ENCODE measurements around the gene ARSB. TPM values are rescaled to one million over a fixed set of nuclear protein-coding genes. Genes with fewer than 3 reads are reported as not detected.

ARSB gene
- total RNA-seq, 2 experiments from 2014 or later: 7.6 to 8.0 TPM

GRCh38 chr5:78975035-78975434, 10.1 kb downstream of the ARSB start:
- peaks cover 13% of the 10 kb centered on the region for H3K4me1 Mint-ChIP-seq
- H3K9me3 Mint-ChIP-seq (ENCODE audit: low read depth): no peaks in the 10 kb centered on the region
- ATAC-seq (no peak), DNase-seq (no peak)
- H3K4me3 Mint-ChIP-seq: no peak overlapping the region
- H3K27ac Mint-ChIP-seq: no peak overlapping the region
- ChIA-PET POLR2A (no interaction called here), CTCF (interaction anchor here (0.5 to 1.2 kb wide), 3 partner anchors 10 to 1373 kb away, joined by 3 to 4 read pairs (median 3); partner anchors contain the start of gene ARSB)
- H3K27me3 Mint-ChIP-seq: no peaks in the 10 kb centered on the region
- intact Hi-C loops (cut with DNase I, micrococcal nuclease): no loop called here
- H3K36me3 Mint-ChIP-seq (ENCODE audit: low read depth): no peaks in the 10 kb centered on the region

GRCh38 chr5:78974601-78975000, 10.5 kb downstream of the ARSB start:
- no peaks in the 10 kb centered on the region for H3K36me3 Mint-ChIP-seq (ENCODE audit: low read depth)
- intact Hi-C loops (cut with DNase I, micrococcal nuclease): no loop called here
- no peaks in the 10 kb centered on the region for H3K9me3 Mint-ChIP-seq (ENCODE audit: low read depth)
- CTCF ChIA-PET: interaction anchor here (0.5 to 1.2 kb wide), 2 partner anchors 11 to 1373 kb away, joined by 3 read pairs; partner anchors contain the start of gene ARSB
- H3K27ac Mint-ChIP-seq: no peak overlapping the region
- no peaks in the 10 kb centered on the region for H3K27me3 Mint-ChIP-seq
- ATAC-seq (no peak), DNase-seq (no peak)
- peaks cover 9% of the 10 kb centered on the region for H3K4me1 Mint-ChIP-seq
- POLR2A ChIA-PET: no interaction called here
- no peak overlapping the region for H3K4me3 Mint-ChIP-seq

- DNase-seq (no peak), ATAC-seq (no peak)
- ChIA-PET POLR2A (no interaction called here), CTCF (interaction anchor here (1.2 kb wide), 1 partner anchor 11 kb away, joined by 3 read pairs; the partner anchor contains the start of gene ARSB)
- Mint-ChIP-seq H3K9me3 (ENCODE audit: low read depth) (no peaks in the 10 kb centered on the region), H3K4me1 (peaks cover 3% of the 10 kb centered on the region), H3K27me3 (no peaks in the 10 kb centered on the region), H3K27ac (no peak overlapping the region), H3K36me3 (ENCODE audit: low read depth) (no peaks in the 10 kb centered on the region), H3K4me3 (no peak overlapping the region)
- intact Hi-C loops (cut with DNase I, micrococcal nuclease): no loop called here
These were observed 11.1 kb downstream of the ARSB start for GRCh38 chr5:78974011-78974410.

GRCh38 chr5:78972654-78973428, 12.3 kb downstream of the ARSB start:
- Mint-ChIP-seq H3K36me3 (ENCODE audit: low read depth) (no peaks in the 10 kb centered on the region), H3K4me1 (no peaks in the 10 kb centered on the region), H3K4me3 (no peak overlapping the region), H3K9me3 (ENCODE audit: low read depth) (no peaks in the 10 kb centered on the region), H3K27ac (no peak overlapping the region), H3K27me3 (no peaks in the 10 kb centered on the region)
- intact Hi-C loops (cut with DNase I, micrococcal nuclease): no loop called here
- ATAC-seq: no peak
- no peak for DNase-seq
- POLR2A ChIA-PET: no interaction called here
- CTCF ChIA-PET: no interaction called here

GRCh38 chr5:78971998-78972397, 13.1 kb downstream of the ARSB start:
- H3K4me3 Mint-ChIP-seq: no peak overlapping the region
- no peak overlapping the region for H3K27ac Mint-ChIP-seq
- DNase-seq: no peak
- POLR2A ChIA-PET: no interaction called here
- intact Hi-C loops (cut with DNase I, micrococcal nuclease): no loop called here
- CTCF ChIA-PET: no interaction called here
- no peaks in the 10 kb centered on the region for H3K4me1 Mint-ChIP-seq
- H3K9me3 Mint-ChIP-seq (ENCODE audit: low read depth): no peaks in the 10 kb centered on the region
- ATAC-seq: no peak
- no peaks in the 10 kb centered on the region for H3K27me3 Mint-ChIP-seq
- peaks cover under 1% of the 10 kb centered on the region for H3K36me3 Mint-ChIP-seq (ENCODE audit: low read depth)

- ChIA-PET POLR2A (no interaction called here), CTCF (no interaction called here)
- no peak overlapping the region for H3K27ac Mint-ChIP-seq
- peaks cover 11% of the 10 kb centered on the region for H3K36me3 Mint-ChIP-seq (ENCODE audit: low read depth)
- H3K4me3 Mint-ChIP-seq: no peak overlapping the region
- intact Hi-C loops (cut with DNase I, micrococcal nuclease): loop anchor here in 1 of 2 experiments (10.0 kb wide), 1 partner anchor 434 kb away; no protein-coding TSS in a partner anchor
- no peak for ATAC-seq
- H3K27me3 Mint-ChIP-seq: no peaks in the 10 kb centered on the region
- no peaks in the 10 kb centered on the region for H3K4me1 Mint-ChIP-seq
- no peaks in the 10 kb centered on the region for H3K9me3 Mint-ChIP-seq (ENCODE audit: low read depth)
- no peak for DNase-seq
These were observed 16.3 kb downstream of the ARSB start for GRCh38 chr5:78968781-78969180.

GRCh38 chr5:78964889-78965288, 20.2 kb downstream of the ARSB start:
- intact Hi-C loops (cut with DNase I, micrococcal nuclease): loop anchor here in 1 of 2 experiments (10.0 kb wide), 1 partner anchor 430 kb away; no protein-coding TSS in a partner anchor

GRCh38 chr5:78961743-78962142, 23.4 kb downstream of the ARSB start:
- no peaks in the 10 kb centered on the region for H3K27me3 Mint-ChIP-seq
- no peak for ATAC-seq
- H3K27ac Mint-ChIP-seq: no peak overlapping the region
- H3K4me3 Mint-ChIP-seq: no peak overlapping the region
- POLR2A ChIA-PET: no interaction called here
- intact Hi-C loops (cut with DNase I, micrococcal nuclease): loop anchor here in 1 of 2 experiments (10.0 kb wide), 1 partner anchor 427 kb away; no protein-coding TSS in a partner anchor
- no peaks in the 10 kb centered on the region for H3K4me1 Mint-ChIP-seq
- DNase-seq: no peak
- no peaks in the 10 kb centered on the region for H3K9me3 Mint-ChIP-seq (ENCODE audit: low read depth)
- CTCF ChIA-PET: interaction anchor here (0.5 kb wide), 1 partner anchor 60 kb away, joined by 4 read pairs; no protein-coding TSS in a partner anchor
- peaks cover 18% of the 10 kb centered on the region for H3K36me3 Mint-ChIP-seq (ENCODE audit: low read depth)

More at GRCh38 chr5:78964889-78965288, 20.2 kb downstream of the ARSB start:
- ChIA-PET POLR2A (no interaction called here), CTCF (interaction anchor here (0.6 to 1.5 kb wide), 3 partner anchors 58 to 440 kb away, joined by 3 read pairs; no protein-coding TSS in a partner anchor)
- Mint-ChIP-seq H3K4me1 (no peaks in the 10 kb centered on the region), H3K4me3 (no peak overlapping the region), H3K36me3 (ENCODE audit: low read depth) (peaks cover 16% of the 10 kb centered on the region), H3K9me3 (ENCODE audit: low read depth) (no peaks in the 10 kb centered on the region), H3K27me3 (no peaks in the 10 kb centered on the region), H3K27ac (no peak overlapping the region)
- no peak for ATAC-seq
- no peak for DNase-seq

GRCh38 chr5:78959767-78960166, 25.3 kb downstream of the ARSB start:
- Mint-ChIP-seq H3K4me3 (no peak overlapping the region), H3K27ac (no peak overlapping the region), H3K4me1 (no peaks in the 10 kb centered on the region), H3K9me3 (ENCODE audit: low read depth) (no peaks in the 10 kb centered on the region), H3K36me3 (ENCODE audit: low read depth) (peaks cover 19% of the 10 kb centered on the region), H3K27me3 (no peaks in the 10 kb centered on the region)
- intact Hi-C loops (cut with DNase I, micrococcal nuclease): loop anchor here in 1 of 2 experiments (10.0 kb wide), 1 partner anchor 425 kb away; no protein-coding TSS in a partner anchor
- POLR2A ChIA-PET: no interaction called here
- DNase-seq (no peak), ATAC-seq (no peak)
- CTCF ChIA-PET: interaction anchor here (1.1 kb wide), 1 partner anchor 11 kb away, joined by 3 read pairs; no protein-coding TSS in a partner anchor

- no peak for ATAC-seq
- Mint-ChIP-seq H3K27ac (no peak overlapping the region), H3K27me3 (no peaks in the 10 kb centered on the region), H3K4me3 (no peak overlapping the region), H3K4me1 (peaks cover 3% of the 10 kb centered on the region), H3K9me3 (ENCODE audit: low read depth) (no peaks in the 10 kb centered on the region), H3K36me3 (ENCODE audit: low read depth) (peaks cover 15% of the 10 kb centered on the region)
- intact Hi-C loops (cut with DNase I, micrococcal nuclease): no loop called here
- ChIA-PET CTCF (no interaction called here), POLR2A (no interaction called here)
- DNase-seq: no peak
These were observed 26.3 kb downstream of the ARSB start for GRCh38 chr5:78958672-78959445.

- ATAC-seq (no peak), DNase-seq (no peak)
- H3K4me3 Mint-ChIP-seq: no peak overlapping the region
- peaks cover 11% of the 10 kb centered on the region for H3K4me1 Mint-ChIP-seq
- ChIA-PET POLR2A (no interaction called here), CTCF (interaction anchor here (1.1 kb wide), 1 partner anchor 176 kb away, joined by 3 read pairs; no protein-coding TSS in a partner anchor)
- H3K27me3 Mint-ChIP-seq: no peaks in the 10 kb centered on the region
- H3K9me3 Mint-ChIP-seq (ENCODE audit: low read depth): no peaks in the 10 kb centered on the region
- intact Hi-C loops (cut with DNase I, micrococcal nuclease): no loop called here
- no peak overlapping the region for H3K27ac Mint-ChIP-seq
- peaks cover 11% of the 10 kb centered on the region for H3K36me3 Mint-ChIP-seq (ENCODE audit: low read depth)
These were observed 28.2 kb downstream of the ARSB start for GRCh38 chr5:78956901-78957300.

Measured in activated CD4-positive, alpha-beta T cell treated with anti-CD3 and anti-CD28 coated beads for 36 hours (primary cell).